ENCODE results near the gene GABBR2.
A peak's percentile ranks its signal among the peaks of the same experiment; 100 is the strongest.

GABBR2 gene

DNA sequence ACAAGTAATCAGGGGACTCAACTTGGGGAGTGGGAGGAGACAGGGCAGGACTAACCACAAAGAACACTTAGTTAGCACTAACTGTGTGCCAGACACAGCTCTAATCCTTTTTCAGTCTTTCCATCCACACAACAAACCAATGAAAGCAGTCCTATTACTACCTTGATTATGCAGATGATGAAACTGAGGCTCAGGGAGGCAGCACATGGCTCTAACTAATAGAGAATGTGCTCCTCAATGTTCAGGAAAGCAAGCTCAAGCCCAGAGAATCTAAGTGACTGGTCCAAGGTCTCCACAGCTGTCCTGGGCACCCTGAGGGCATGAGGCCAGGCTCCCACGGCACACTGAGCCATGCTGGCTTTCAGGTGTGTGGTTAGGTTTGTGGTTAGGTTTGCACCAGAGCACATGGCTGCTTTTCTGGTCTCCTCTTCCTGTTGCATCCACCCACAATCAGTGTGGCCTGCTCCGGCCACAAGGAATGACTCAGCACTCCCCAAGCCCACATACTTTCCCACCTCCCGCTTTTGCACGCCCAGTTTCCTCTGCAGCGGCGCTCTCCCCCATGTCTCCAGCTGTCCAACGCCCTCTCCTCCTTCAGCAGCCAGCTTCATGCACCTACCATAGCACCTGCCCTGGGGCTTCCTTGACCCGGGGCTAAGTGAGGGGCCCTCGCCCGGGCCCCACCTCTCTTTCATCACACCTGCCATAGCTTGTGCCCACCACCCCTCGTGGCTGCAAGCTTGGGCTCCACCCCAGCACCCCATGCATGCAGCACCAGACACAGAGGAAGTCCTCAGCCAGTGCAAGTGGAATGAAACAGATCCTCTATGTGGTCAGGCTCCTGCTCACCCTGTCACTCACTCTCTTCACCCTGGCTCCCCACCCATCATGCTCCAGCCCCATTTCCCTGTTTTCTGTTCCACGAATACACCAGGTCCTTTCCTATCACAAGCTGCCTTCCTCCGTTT lies 133.1 kb downstream of the GABBR2 start:
- in situ Hi-C loops (cut with HindIII; ENCODE audit: low pct_ligation_motif_present, low sequenced_read_pairs) = no loop called here
- Histone ChIP-seq H3K36me3 (replicated peaks) (no peaks in the 10 kb centered on the region), H3K4me3 (ENCODE audit: low read depth, low read length) (no peak overlapping the region), H3K27me3 (replicated peaks) (no peaks in the 10 kb centered on the region), H3K27ac (no peak overlapping the region)
- TF ChIP-seq, protein P1, sequence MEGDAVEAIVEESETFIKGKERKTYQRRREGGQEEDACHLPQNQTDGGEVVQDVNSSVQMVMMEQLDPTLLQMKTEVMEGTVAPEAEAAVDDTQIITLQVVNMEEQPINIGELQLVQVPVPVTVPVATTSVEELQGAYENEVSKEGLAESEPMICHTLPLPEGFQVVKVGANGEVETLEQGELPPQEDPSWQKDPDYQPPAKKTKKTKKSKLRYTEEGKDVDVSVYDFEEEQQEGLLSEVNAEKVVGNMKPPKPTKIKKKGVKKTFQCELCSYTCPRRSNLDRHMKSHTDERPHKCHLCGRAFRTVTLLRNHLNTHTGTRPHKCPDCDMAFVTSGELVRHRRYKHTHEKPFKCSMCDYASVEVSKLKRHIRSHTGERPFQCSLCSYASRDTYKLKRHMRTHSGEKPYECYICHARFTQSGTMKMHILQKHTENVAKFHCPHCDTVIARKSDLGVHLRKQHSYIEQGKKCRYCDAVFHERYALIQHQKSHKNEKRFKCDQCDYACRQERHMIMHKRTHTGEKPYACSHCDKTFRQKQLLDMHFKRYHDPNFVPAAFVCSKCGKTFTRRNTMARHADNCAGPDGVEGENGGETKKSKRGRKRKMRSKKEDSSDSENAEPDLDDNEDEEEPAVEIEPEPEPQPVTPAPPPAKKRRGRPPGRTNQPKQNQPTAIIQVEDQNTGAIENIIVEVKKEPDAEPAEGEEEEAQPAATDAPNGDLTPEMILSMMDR (IDR thresholded peaks at IDR 0.05; ENCODE audit: low read depth, low read length, missing control alignments) = no peak
- DNase-seq = peak; percentile 76

DNA sequence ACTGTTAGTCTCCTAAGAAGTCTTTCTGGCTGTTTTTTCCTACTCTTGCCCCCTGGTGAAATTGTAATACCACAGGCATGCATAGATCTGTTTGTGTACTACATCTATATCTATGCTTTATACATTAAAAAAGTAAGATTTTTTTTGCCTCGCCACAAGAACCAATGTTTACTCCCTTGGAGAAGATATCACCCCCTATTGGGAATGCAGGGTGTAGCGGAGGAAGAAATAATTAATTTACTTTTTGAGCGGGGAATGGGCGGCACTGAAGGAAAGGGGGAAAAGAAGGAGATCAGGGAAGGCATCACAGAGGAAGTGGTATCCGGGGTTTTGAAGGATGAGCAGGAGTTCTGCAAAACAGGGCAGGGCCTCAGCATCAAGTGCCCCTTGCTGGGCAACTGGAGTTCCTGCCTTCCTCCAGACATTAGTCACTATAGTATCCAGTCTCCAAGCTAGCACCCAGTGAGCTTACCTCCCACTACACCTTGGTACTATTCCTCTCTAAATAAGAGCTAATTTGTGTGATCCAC lies 134.9 kb downstream of the GABBR2 start:
- H3K36me3 ChIP-seq (replicated peaks) = no peaks in the 10 kb centered on the region
- TF ChIP-seq, protein P1 (IDR thresholded peaks at IDR 0.05; ENCODE audit: low read depth, low read length, missing control alignments) = no peak
- no peak for DNase-seq
- in situ Hi-C loops (cut with HindIII; ENCODE audit: low pct_ligation_motif_present, low sequenced_read_pairs) = no loop called here
- no peaks in the 10 kb centered on the region for H3K27me3 ChIP-seq (replicated peaks)
- no peak overlapping the region for H3K4me3 ChIP-seq (ENCODE audit: low read depth, low read length)
- no peak overlapping the region for H3K27ac ChIP-seq

DNA sequence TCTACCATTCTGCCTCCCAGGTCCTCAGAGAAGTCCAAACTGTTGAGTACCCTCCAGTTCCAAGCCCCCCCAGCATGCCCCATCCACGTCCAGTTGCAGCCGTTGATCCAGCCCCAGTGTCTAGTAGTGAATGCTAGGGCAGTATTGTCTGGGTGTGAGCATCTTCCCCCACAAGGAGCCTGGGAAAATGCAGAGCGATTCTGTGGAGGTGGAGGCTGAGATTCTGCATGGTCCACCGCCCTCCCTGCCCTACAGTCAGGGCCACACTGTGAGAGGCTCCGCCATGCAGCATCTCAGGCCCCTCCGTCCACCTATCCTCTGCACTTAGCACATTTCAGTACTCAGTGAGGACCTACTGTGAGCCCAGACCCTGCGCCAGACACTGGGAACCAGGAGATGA lies 135.9 kb downstream of the GABBR2 start:
- TF ChIP-seq, protein P1 (IDR thresholded peaks at IDR 0.05; ENCODE audit: low read depth, low read length, missing control alignments) = no peak
- H3K27me3 ChIP-seq (replicated peaks) = no peaks in the 10 kb centered on the region
- H3K27ac ChIP-seq = no peak overlapping the region
- no peaks in the 10 kb centered on the region for H3K36me3 ChIP-seq (replicated peaks)
- H3K4me3 ChIP-seq (ENCODE audit: low read depth, low read length) = no peak overlapping the region
- no peak for DNase-seq
- in situ Hi-C loops (cut with HindIII; ENCODE audit: low pct_ligation_motif_present, low sequenced_read_pairs) = no loop called here

DNA sequence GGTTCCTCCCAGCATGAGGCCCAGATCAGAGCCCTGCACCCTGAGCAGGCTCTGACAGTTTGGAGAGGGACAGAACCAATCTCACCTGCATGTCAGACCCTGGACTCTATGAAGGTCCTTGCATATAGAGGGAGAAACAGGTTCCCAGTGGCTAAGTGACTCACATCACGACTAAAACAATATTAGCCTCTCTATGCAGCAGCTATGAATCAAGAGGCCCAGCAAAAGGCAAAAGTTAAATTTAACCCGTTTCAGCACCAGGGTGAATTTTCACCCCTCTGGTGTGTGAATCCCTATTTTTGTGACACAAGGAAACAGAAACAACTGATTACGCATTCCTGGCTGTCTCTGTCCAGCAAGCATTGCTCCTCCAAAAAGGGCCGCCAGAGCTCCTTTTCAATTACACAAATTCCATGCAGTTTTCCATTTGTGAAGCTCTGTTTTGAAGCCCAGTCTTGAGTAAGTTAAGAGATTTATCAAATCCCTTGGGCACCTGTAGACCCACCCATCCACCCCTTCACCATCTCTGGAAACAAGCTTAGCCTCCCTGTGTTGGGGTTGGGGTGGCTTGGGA lies 136.6 kb downstream of the GABBR2 start:
- TF ChIP-seq, protein P1 (IDR thresholded peaks at IDR 0.05; ENCODE audit: low read depth, low read length, missing control alignments) = no peak
- no peaks in the 10 kb centered on the region for H3K27me3 ChIP-seq (replicated peaks)
- H3K36me3 ChIP-seq (replicated peaks) = no peaks in the 10 kb centered on the region
- no peak overlapping the region for H3K4me3 ChIP-seq (ENCODE audit: low read depth, low read length)
- in situ Hi-C loops (cut with HindIII; ENCODE audit: low pct_ligation_motif_present, low sequenced_read_pairs) = no loop called here
- no peak for DNase-seq
- H3K27ac ChIP-seq = no peak overlapping the region

DNA sequence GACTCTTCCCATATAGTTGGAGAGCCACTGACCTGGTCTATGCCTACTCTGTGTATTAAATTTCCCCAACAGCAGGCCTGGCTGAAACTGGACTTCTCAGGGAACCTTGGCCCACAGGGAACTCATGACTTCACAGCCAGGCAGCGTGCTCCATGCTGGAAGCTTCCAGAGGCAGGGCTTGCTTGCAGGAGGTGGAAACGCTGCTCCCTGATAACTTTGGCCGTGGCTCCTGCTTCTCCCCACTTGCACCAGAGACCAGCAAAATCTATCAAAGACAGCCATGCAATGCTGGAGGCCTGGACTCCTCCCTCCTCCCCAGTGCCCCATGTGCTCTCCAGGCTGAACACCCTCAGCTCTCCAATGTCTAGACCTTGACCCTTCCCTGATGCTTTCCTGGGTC lies 137.1 kb downstream of the GABBR2 start:
- H3K27me3 ChIP-seq (replicated peaks) = no peaks in the 10 kb centered on the region
- H3K4me3 ChIP-seq (ENCODE audit: low read depth, low read length) = no peak overlapping the region
- H3K36me3 ChIP-seq (replicated peaks) = no peaks in the 10 kb centered on the region
- TF ChIP-seq, protein P1 (IDR thresholded peaks at IDR 0.05; ENCODE audit: low read depth, low read length, missing control alignments) = no peak
- no peak for DNase-seq
- no peak overlapping the region for H3K27ac ChIP-seq
- in situ Hi-C loops (cut with HindIII; ENCODE audit: low pct_ligation_motif_present, low sequenced_read_pairs) = no loop called here

Measured in brain microvascular endothelial cell (primary cell).